Measurements from ENCODE around the gene KIFBP.
"Not testable (repeated sequence)": the region's sequence is repeated elsewhere in the genome, so short reads cannot be mapped to it uniquely, and the experiment has no call there.

KIFBP gene, protein sequence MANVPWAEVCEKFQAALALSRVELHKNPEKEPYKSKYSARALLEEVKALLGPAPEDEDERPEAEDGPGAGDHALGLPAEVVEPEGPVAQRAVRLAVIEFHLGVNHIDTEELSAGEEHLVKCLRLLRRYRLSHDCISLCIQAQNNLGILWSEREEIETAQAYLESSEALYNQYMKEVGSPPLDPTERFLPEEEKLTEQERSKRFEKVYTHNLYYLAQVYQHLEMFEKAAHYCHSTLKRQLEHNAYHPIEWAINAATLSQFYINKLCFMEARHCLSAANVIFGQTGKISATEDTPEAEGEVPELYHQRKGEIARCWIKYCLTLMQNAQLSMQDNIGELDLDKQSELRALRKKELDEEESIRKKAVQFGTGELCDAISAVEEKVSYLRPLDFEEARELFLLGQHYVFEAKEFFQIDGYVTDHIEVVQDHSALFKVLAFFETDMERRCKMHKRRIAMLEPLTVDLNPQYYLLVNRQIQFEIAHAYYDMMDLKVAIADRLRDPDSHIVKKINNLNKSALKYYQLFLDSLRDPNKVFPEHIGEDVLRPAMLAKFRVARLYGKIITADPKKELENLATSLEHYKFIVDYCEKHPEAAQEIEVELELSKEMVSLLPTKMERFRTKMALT

GRCh38 chr10:68988530-68989316 is at the start of gene KIFBP:
Gene KIFBP (plus strand): TSS chr10:68988803. CDS start chr10:68988833, 30 bp downstream.
- peak; percentile 88 for DNase-seq

GRCh38 chr10:68938884-68939283 is 49.7 kb upstream of the KIFBP start:
- no peak for DNase-seq

DNA sequence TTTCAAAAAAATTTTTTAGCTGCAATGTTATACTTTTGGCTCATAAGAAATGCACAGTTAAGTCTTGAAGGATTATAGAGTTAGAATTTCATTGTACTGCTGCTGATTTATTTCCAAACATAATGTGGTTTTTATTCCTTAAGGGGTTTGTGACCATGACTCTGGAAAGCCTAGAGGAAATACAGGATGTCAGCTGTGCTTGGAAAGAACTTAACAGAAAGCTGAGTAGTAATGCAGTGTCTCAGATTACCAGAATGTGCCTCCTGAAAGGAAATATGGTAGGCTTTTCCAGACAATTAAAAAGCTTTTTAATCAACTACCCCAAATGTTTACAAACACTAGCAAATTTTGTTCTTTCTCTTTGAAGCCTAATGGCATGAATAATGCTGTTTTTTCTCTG is 47.7 kb upstream of the KIFBP start:
- DNase-seq = not testable (repeated sequence)

DNA sequence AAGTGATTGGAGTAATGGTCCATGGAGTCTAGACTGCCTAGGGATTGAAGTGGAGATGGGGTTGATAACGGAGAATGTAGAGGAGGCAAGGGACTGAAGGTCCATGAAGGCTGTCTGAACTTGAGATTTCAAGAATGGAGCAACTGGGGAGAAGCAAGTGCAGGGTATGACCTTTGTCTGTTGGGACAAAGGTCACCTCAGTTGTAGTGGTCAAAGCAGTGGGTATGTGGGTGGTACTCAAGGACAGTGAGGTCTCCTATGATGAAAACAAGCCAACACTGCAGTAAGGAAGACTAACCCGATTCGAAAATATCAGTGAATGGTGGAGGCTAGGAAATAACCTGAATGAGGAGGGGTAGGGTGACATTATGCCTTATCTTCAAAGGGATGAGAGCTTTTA is 38.0 kb upstream of the KIFBP start:
- no peak for DNase-seq

- DNase-seq = no peak
Observed at GRCh38 chr10:68954904-68955303, 33.7 kb upstream of the KIFBP start.

DNA sequence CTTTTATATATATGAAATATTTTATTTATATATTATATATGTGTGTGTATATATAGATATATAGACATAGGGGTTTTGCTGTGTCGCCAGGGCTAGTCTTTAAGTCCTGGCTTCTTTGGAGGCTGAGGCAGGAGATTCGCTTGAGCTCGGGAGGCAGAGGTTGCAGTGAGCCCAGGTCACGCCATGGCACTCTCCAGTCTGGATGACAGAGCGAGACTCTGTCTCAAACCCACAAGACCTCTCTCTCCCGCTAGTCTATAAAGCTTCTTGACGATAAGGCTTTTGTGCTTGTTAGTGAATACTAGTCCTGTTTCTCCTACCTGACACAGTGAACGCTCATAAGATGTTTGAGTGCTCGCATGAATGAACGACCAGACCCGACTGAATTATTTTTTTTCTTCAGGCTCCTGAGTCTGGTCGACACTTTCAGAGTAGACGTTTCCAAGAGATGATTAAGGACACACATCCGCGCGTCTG is 33.2 kb upstream of the KIFBP start:
- peak; percentile 53 for DNase-seq

GRCh38 chr10:68955832-68956532 is 32.6 kb upstream of the KIFBP start, which contains the start of gene DDX21:
Gene DDX21 (plus strand): TSS chr10:68956170. CDS start chr10:68956226, 56 bp downstream.
- DNase-seq = peak; percentile 91

DNA sequence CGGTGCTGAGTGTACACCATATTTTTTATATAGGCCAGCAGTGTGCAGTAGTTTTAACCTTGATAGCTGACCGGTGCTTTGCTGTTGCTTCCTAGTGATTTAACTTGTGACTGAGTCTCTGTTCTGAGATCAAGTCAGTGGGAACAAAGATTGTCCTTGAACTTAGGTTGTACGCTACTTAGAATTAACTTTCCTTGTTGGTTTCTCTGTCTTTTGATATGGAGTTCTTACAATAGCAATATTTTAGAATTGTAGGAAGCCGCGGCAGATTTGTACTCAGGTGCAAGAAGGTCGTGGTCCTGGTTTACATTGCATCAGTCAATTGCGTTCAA is 31.4 kb upstream of the KIFBP start:
- DNase-seq = no peak

DNA sequence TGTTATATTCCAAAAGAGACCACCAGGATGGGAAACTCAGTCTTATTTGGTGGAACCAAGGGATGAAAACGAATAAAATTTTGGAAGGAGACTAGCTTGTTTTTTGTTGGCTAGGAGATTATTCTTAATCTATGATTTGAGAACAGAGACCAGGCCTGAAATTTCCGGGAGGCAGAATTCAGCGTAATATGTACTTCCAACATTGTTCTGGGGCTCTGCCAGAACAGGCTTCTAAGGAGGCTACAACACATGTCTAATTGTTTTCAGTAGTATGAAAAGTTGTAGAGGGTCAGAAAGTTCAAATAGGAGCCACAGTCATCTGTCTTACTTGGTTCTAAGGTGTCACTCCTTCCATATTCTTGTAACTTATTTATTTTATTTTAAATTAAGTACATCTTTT is 30.9 kb upstream of the KIFBP start:
- no peak for DNase-seq

DNA sequence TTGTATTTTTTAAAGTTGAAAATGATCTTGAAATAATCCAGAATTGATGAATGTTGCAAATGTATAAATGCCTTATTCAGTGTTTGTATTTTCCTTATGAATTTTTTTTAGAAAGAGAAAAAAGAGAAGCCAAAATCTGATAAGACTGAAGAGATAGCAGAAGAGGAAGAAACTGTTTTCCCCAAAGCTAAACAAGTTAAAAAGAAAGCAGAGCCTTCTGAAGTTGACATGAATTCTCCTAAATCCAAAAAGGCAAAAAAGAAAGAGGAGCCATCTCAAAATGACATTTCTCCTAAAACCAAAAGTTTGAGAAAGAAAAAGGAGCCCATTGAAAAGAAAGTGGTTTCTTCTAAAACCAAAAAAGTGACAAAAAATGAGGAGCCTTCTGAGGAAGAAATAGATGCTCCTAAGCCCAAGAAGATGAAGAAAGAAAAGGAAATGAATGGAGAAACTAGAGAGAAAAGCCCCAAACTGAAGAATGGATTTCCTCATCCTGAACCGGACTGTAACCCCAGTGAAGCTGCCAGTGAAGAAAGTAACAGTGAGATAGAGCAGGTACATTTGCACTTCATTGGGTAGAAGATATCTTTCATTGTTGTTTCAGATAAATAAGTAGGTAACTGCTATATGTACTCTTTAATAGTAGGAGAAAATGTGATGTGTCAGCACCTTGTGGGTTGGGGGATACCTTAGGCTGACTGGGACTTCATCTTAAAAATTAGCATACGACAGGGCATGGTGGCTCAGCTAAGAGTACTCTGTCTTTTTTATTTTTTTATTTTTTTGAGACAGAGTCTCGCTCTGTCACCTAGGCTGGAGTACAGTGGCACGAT is 28.7 kb upstream of the KIFBP start:
- no peak for DNase-seq

DNA sequence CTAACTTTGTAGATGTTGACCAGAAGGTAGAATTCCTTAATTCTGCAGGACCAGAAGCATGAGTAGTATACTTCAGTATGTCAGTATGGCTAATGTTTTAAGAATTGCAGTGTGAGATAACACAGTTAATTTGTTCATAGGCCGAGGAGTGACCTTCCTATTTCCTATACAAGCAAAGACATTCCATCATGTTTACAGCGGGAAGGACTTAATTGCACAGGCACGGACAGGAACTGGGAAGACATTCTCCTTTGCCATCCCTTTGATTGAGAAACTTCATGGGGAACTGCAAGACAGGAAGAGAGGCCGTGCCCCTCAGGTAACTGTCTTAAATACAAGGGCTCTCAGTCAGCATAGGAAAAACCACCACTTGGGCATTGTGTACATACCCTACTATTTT is 25.5 kb upstream of the KIFBP start:
- no peak for DNase-seq

DNA sequence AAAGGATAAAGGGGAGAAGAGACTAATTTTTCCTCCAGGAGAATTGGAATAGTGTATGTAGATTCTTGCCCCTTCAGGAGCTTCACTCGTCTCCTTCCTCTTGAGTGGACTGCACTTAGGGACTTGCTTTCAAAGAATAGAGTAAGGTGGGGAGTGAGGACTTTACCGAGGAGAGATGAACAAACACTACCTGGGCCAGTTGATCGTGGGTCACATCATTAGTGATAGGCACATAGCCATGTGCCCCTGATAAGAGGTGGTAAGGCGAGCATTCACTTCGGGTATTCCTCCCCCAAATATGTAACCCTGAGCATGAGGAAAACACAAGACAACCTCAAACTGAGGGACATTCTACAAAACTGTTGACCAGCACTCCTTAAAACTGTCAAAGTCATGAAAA is 14.6 kb upstream of the KIFBP start:
- DNase-seq = no peak

DNA sequence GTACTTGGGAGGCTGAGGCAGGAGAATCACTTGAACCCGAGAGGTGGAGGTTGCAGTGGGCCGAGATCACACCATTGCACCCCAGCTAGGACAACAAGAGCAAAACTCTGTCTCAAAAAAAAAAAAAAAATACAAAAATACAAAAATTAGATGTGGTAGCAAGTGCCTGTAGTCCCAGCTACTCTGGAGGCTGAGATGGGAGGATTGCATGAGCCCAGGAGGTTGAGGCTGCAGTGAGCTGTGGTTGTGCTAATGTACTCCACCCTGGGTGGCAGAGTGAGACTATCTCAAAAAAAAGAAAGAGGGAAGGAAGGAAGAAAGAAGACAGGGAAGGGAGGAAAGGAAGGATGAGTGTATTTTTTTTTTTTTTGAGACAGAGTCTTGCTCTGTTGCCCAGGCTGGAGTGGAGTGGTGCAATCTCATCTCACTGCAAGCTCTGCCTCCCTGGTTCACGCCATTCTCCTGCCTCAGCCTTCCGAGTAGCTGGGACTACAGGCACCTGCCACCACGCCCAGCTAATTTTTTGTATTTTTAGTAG is 12.6 kb upstream of the KIFBP start:
- not testable (repeated sequence) for DNase-seq

- not testable (repeated sequence) for DNase-seq
Observed at GRCh38 chr10:68979738-68980137, 8.9 kb upstream of the KIFBP start.

DNA sequence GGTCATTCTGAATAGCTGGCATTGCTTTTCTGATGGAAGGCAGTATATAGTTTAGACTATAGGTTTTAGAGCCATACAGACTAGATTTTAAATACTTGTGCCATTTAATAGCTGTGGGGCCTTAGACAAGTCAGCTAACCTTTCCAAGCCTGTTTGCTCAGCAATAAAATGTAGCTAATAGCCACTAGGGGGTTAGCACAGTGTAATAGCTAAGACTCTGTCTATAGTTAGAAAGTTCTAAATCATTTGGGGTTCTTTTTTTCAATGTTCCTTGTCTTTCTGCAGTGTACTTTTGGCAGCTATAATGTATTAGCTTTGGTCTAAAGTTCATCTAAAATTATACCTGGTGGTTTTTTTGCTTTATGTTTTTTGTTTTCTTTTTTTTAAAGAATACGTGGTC is 7.5 kb upstream of the KIFBP start:
- DNase-seq = no peak

DNA sequence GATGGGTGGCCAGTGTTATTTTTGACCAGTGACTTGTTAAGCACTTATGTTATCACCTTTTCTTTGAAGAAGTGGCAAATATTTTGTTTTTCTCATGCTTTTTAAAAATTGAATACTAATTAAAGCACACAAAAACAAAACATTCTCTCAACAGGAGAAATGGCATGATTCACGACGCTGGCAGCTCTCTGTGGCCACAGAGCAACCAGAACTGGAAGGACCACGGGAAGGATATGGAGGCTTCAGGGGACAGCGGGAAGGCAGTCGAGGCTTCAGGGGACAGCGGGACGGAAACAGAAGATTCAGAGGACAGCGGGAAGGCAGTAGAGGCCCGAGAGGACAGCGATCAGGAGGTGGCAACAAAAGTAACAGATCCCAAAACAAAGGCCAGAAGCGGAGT is 6.2 kb upstream of the KIFBP start:
- no peak for DNase-seq

DNA sequence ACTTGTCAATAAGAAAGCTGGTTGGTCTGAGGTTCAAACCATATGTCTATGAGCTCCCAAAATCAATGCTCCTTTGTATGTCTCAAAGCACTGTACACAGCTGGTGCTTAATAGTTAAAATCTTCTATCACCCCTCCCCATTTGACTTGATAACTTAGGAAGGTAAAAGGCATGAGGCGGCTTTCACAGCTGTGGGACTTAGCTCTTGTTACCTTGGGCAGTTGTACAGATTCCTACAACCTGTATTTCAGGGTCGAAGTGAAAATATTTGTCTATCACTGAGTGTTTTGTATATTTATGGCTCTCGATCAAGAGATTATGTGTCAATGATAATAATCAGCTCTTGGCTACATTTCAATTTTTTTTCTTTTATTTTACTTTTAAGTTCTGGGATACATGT is 992 bp upstream of the KIFBP start:
- no peak for DNase-seq

- DNase-seq = no peak
Observed at GRCh38 chr10:68989317-68989990, 851 bp downstream of the KIFBP start.

DNA sequence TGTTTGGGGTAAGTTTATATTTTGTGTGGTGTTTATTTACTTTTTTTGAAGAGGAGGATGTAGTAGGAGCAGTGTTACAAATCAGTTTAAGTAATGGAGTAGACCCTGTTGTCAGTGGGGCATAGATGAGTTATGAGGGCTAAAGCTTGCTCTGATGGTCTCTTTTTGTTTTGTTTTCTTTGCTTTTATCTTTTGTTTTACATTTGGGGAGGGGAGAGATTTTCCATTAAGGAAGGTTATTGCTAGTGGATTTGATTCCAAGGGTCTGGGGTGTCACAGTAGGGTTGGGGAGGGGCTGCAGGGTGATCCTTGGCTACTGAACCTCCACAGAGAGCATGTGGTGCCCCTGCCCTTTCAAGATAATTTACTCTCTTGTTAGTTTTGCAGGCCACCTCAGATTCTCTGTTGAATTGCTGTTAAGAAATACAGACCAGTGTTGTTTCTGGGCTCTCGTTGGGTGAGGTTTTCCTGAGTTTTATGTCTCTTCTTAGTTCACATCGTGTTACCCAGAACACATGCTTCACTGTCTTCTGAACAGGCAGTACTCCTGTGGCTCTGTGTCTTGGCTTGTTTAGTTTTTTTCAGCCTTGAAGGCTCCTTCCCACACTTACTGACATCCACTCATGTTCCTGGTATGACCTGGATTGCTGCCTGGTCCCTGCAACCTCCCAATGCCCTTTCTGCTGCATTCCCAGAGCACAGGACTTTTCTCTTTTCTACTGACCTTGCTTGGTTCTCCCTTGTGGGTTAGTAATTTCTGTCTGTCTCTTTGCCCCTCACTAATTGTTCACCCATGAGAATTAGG is 4.2 kb downstream of the KIFBP start:
- no peak for DNase-seq

DNA sequence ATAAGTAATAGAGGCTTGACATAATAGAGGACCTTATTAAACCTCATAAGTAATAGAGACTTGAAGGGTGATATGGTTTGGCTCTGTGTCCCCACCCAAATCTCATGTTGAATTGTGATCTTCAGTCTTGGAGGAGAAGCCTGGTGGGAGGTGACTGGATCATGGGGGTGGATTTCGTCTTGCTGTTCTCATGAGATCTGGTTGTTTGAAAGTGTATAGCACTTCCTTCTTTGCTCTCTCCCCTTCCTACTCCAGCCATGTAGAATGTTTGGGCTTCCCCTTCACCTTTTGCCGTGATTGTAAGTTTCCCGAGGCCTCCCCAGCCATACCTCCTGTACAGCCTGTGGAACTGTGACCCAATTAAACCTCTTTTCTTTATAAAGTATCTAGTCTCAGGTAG is 8.6 kb downstream of the KIFBP start:
- DNase-seq = no peak
